ENCODE measurements around the gene INTS14.

Gene INTS14

GRCh38 chr15:65641768-65642475 is 31.0 kb upstream of the INTS14 start:
- Histone ChIP-seq H3K27me3 (ENCODE audit: insufficient read depth, insufficient read length) (no peaks in the 10 kb centered on the region), H3K9me3 (ENCODE audit: insufficient read depth, low read length) (no peaks in the 10 kb centered on the region), H3K9ac (ENCODE audit: insufficient read length, low read depth) (no peak overlapping the region), H3K36me3 (ENCODE audit: insufficient read depth, insufficient read length, low read length) (no peaks in the 10 kb centered on the region), H3K4me1 (ENCODE audit: insufficient read depth, insufficient read length) (peaks cover 3% of the 10 kb centered on the region), H3K4me3 (ENCODE audit: insufficient read length, low read depth) (no peak overlapping the region)
- DNase-seq (ENCODE audit: low read depth, low spot score): no peak
- TF ChIP-seq SUZ12 (IDR thresholded peaks at IDR 0.05; ENCODE audit: extremely low read depth, insufficient read depth, insufficient read length): no peak
- no peak for TF ChIP-seq YY1 (IDR thresholded peaks at IDR 0.05; ENCODE audit: insufficient read depth, insufficient read length)
- no peak for TF ChIP-seq ZNF274 (IDR thresholded peaks at IDR 0.05; ENCODE audit: low read depth, low read length)

GRCh38 chr15:65639509-65639908 is 28.6 kb upstream of the INTS14 start:
- no peak for TF ChIP-seq ZNF274 (IDR thresholded peaks at IDR 0.05; ENCODE audit: low read depth, low read length)
- no peak for TF ChIP-seq SUZ12 (IDR thresholded peaks at IDR 0.05; ENCODE audit: extremely low read depth, insufficient read depth, insufficient read length)
- no peak for TF ChIP-seq YY1 (IDR thresholded peaks at IDR 0.05; ENCODE audit: insufficient read depth, insufficient read length)
- H3K36me3 ChIP-seq (ENCODE audit: insufficient read depth, insufficient read length, low read length): no peaks in the 10 kb centered on the region
- H3K27me3 ChIP-seq (ENCODE audit: insufficient read depth, insufficient read length): no peaks in the 10 kb centered on the region
- no peak for DNase-seq (ENCODE audit: low read depth, low spot score)
- H3K9ac ChIP-seq (ENCODE audit: insufficient read length, low read depth): no peak overlapping the region
- H3K4me1 ChIP-seq (ENCODE audit: insufficient read depth, insufficient read length): no peaks in the 10 kb centered on the region
- no peaks in the 10 kb centered on the region for H3K9me3 ChIP-seq (ENCODE audit: insufficient read depth, low read length)
- no peak overlapping the region for H3K4me3 ChIP-seq (ENCODE audit: insufficient read length, low read depth)

- H3K9me3 ChIP-seq (ENCODE audit: insufficient read depth, low read length): no peaks in the 10 kb centered on the region
- peak; percentile 80 for DNase-seq (ENCODE audit: low read depth, low spot score)
- H3K9ac ChIP-seq (ENCODE audit: insufficient read length, low read depth): no peak overlapping the region
- no peak overlapping the region for H3K4me3 ChIP-seq (ENCODE audit: insufficient read length, low read depth)
- TF ChIP-seq ZNF274 (IDR thresholded peaks at IDR 0.05; ENCODE audit: low read depth, low read length) (no peak), YY1 (IDR thresholded peaks at IDR 0.05; ENCODE audit: insufficient read depth, insufficient read length) (no peak), SUZ12 (IDR thresholded peaks at IDR 0.05; ENCODE audit: extremely low read depth, insufficient read depth, insufficient read length) (no peak)
- H3K27me3 ChIP-seq (ENCODE audit: insufficient read depth, insufficient read length): no peaks in the 10 kb centered on the region
- no peaks in the 10 kb centered on the region for H3K36me3 ChIP-seq (ENCODE audit: insufficient read depth, insufficient read length, low read length)
- H3K4me1 ChIP-seq (ENCODE audit: insufficient read depth, insufficient read length): no peaks in the 10 kb centered on the region
Measured at GRCh38 chr15:65638681-65639089, 27.8 kb upstream of the INTS14 start.

- Histone ChIP-seq H3K4me1 (ENCODE audit: insufficient read depth, insufficient read length) (no peaks in the 10 kb centered on the region), H3K9ac (ENCODE audit: insufficient read length, low read depth) (no peak overlapping the region), H3K4me3 (ENCODE audit: insufficient read length, low read depth) (no peak overlapping the region), H3K9me3 (ENCODE audit: insufficient read depth, low read length) (no peaks in the 10 kb centered on the region), H3K27me3 (ENCODE audit: insufficient read depth, insufficient read length) (no peaks in the 10 kb centered on the region), H3K36me3 (ENCODE audit: insufficient read depth, insufficient read length, low read length) (no peaks in the 10 kb centered on the region)
- DNase-seq (ENCODE audit: low read depth, low spot score): no peak
- TF ChIP-seq YY1 (IDR thresholded peaks at IDR 0.05; ENCODE audit: insufficient read depth, insufficient read length) (no peak), SUZ12 (IDR thresholded peaks at IDR 0.05; ENCODE audit: extremely low read depth, insufficient read depth, insufficient read length) (no peak)
Measured at GRCh38 chr15:65638109-65638508, 27.2 kb upstream of the INTS14 start.

GRCh38 chr15:65634356-65634755 is 23.4 kb upstream of the INTS14 start:
- Histone ChIP-seq H3K27me3 (ENCODE audit: insufficient read depth, insufficient read length) (no peaks in the 10 kb centered on the region), H3K36me3 (ENCODE audit: insufficient read depth, insufficient read length, low read length) (no peaks in the 10 kb centered on the region), H3K4me1 (ENCODE audit: insufficient read depth, insufficient read length) (no peaks in the 10 kb centered on the region), H3K9ac (ENCODE audit: insufficient read length, low read depth) (no peak overlapping the region), H3K4me3 (ENCODE audit: insufficient read length, low read depth) (no peak overlapping the region), H3K9me3 (ENCODE audit: insufficient read depth, low read length) (no peaks in the 10 kb centered on the region)
- no peak for DNase-seq (ENCODE audit: low read depth, low spot score)
- TF ChIP-seq YY1 (IDR thresholded peaks at IDR 0.05; ENCODE audit: insufficient read depth, insufficient read length) (no peak), SUZ12 (IDR thresholded peaks at IDR 0.05; ENCODE audit: extremely low read depth, insufficient read depth, insufficient read length) (no peak), ZNF274 (IDR thresholded peaks at IDR 0.05; ENCODE audit: low read depth, low read length) (no peak)

GRCh38 chr15:65633752-65634151 is 22.8 kb upstream of the INTS14 start:
- Histone ChIP-seq H3K36me3 (ENCODE audit: insufficient read depth, insufficient read length, low read length) (no peaks in the 10 kb centered on the region), H3K9ac (ENCODE audit: insufficient read length, low read depth) (no peak overlapping the region), H3K27me3 (ENCODE audit: insufficient read depth, insufficient read length) (no peaks in the 10 kb centered on the region), H3K4me3 (ENCODE audit: insufficient read length, low read depth) (no peak overlapping the region), H3K4me1 (ENCODE audit: insufficient read depth, insufficient read length) (no peaks in the 10 kb centered on the region), H3K9me3 (ENCODE audit: insufficient read depth, low read length) (no peaks in the 10 kb centered on the region)
- DNase-seq (ENCODE audit: low read depth, low spot score): no peak
- no peak for TF ChIP-seq YY1 (IDR thresholded peaks at IDR 0.05; ENCODE audit: insufficient read depth, insufficient read length)
- no peak for TF ChIP-seq ZNF274 (IDR thresholded peaks at IDR 0.05; ENCODE audit: low read depth, low read length)
- TF ChIP-seq SUZ12 (IDR thresholded peaks at IDR 0.05; ENCODE audit: extremely low read depth, insufficient read depth, insufficient read length): no peak

- H3K9me3 ChIP-seq (ENCODE audit: insufficient read depth, low read length): no peaks in the 10 kb centered on the region
- TF ChIP-seq ZNF274 (IDR thresholded peaks at IDR 0.05; ENCODE audit: low read depth, low read length) (no peak), SUZ12 (IDR thresholded peaks at IDR 0.05; ENCODE audit: extremely low read depth, insufficient read depth, insufficient read length) (no peak), YY1 (IDR thresholded peaks at IDR 0.05; ENCODE audit: insufficient read depth, insufficient read length) (no peak)
- no peaks in the 10 kb centered on the region for H3K4me1 ChIP-seq (ENCODE audit: insufficient read depth, insufficient read length)
- no peaks in the 10 kb centered on the region for H3K27me3 ChIP-seq (ENCODE audit: insufficient read depth, insufficient read length)
- no peak for DNase-seq (ENCODE audit: low read depth, low spot score)
- H3K36me3 ChIP-seq (ENCODE audit: insufficient read depth, insufficient read length, low read length): no peaks in the 10 kb centered on the region
- no peak overlapping the region for H3K4me3 ChIP-seq (ENCODE audit: insufficient read length, low read depth)
- H3K9ac ChIP-seq (ENCODE audit: insufficient read length, low read depth): no peak overlapping the region
Measured at GRCh38 chr15:65632780-65633375, 21.9 kb upstream of the INTS14 start.
